MCF 10A (cell line): ENCODE measurements around the gene ACAP3. TPM values are rescaled to one million over a fixed set of nuclear protein-coding genes. Genes with fewer than 3 reads are reported as not detected.

Experiments
- BruUV-seq: library from RNA; stranded (reverse); fragments of 400-500 nt; replicated peaks from 2 replicates; lab custom pipeline; 2021; lab: Mats Ljungman, UMichigan
- CTCF ChIA-PET: fragments of 300-600 bp; sonication (Branson Sonifier 250); formaldehyde crosslinking; extraction: SDS; loops from one replicate; lab custom pipeline; 2021; ENCODE audit warnings: antibody characterized with exemption, inconsistent platforms; lab: Yijun Ruan, JAX
- POLR2A ChIA-PET: fragments of 300-600, 350-650 bp; sonication (Branson Sonifier 250); formaldehyde crosslinking; extraction: SDS; loops from one replicate; lab custom pipeline; 2020; ENCODE audit warnings: antibody characterized with exemption, inconsistent platforms; lab: Yijun Ruan, JAX
- DNase-seq: peaks from one replicate; pipeline ENCODE4 v3.0.0-alpha.2; 2018; ENCODE audit not compliant: unreplicated experiment
- H3K27ac Mint-ChIP-seq: one replicate; pipeline ENCODE4 v1.8.0; 2022; ENCODE audit warnings: mild to moderate bottlenecking, low read depth, mixed read lengths; ENCODE audit not compliant: unreplicated experiment
- H3K27me3 Mint-ChIP-seq: one replicate; pipeline ENCODE4 v1.8.0; 2022; ENCODE audit warnings: mixed read lengths; ENCODE audit not compliant: insufficient read depth, unreplicated experiment
- H3K36me3 Mint-ChIP-seq: one replicate; pipeline ENCODE4 v1.8.0; 2022; ENCODE audit warnings: mild to moderate bottlenecking, moderate library complexity, mixed read lengths; ENCODE audit not compliant: insufficient read depth, unreplicated experiment
- H3K4me1 Mint-ChIP-seq: one replicate; pipeline ENCODE4 v1.8.0; 2022; ENCODE audit warnings: mixed read lengths; ENCODE audit not compliant: insufficient read depth, unreplicated experiment
- H3K4me3 Mint-ChIP-seq: one replicate; pipeline ENCODE4 v1.8.0; 2022; ENCODE audit warnings: mild to moderate bottlenecking, moderate library complexity, mixed read lengths; ENCODE audit not compliant: unreplicated experiment
- H3K9me3 Mint-ChIP-seq: one replicate; pipeline ENCODE4 v1.8.0; 2022; ENCODE audit warnings: mixed read lengths; ENCODE audit not compliant: unreplicated experiment
- CTCF ChIP-seq: fragments of 200-600 bp; IDR thresholded peaks from one replicate; pipeline ENCODE4 v1.8.0; 2022; ENCODE audit warnings: antibody characterized with exemption, mild to moderate bottlenecking; ENCODE audit not compliant: unreplicated experiment
- intact Hi-C: fragments of 100-400 bp; cut with micrococcal nuclease; formaldehyde crosslinking; loops from 2 replicates; pipeline ENCODE4 v1.14.1; 2022
- total RNA-seq: library from RNA; stranded (reverse); gene quantifications from 2 replicates; pipeline ENCODE4 v1.2.3, GENCODE V29; 2022

Gene ACAP3
- total RNA-seq, 1 experiment from 2014 or later = 33.5 TPM

GRCh38 chr1:1346501-1346890, 38.8 kb upstream of the ACAP3 start:
- Mint-ChIP-seq H3K9me3 (no peaks in the 10 kb centered on the region), H3K36me3 (peaks cover 17% of the 10 kb centered on the region), H3K27ac (peak overlapping the region; percentile 84), H3K27me3 (no peaks in the 10 kb centered on the region), H3K4me1 (peaks cover 13% of the 10 kb centered on the region), H3K4me3 (peak overlapping the region; percentile 79)
- TF ChIP-seq CTCF = no peak
- no peak for DNase-seq
- ChIA-PET POLR2A (interaction anchor here (0.6 to 5.7 kb wide), 8 partner anchors 14 to 175 kb away, joined by 3 to 47 read pairs (median 14); partner anchors contain the start of genes AURKAIP1 and CCNL2), CTCF (interaction anchor here (0.7 to 1.4 kb wide), 6 partner anchors 25 to 363 kb away, joined by 3 to 7 read pairs (median 4); no protein-coding TSS in a partner anchor)
- intact Hi-C loops = no loop called here
- no TSS peak for BruUV-seq

GRCh38 chr1:1345860-1346500, 38.2 kb upstream of the ACAP3 start:
- Mint-ChIP-seq H3K9me3 (no peaks in the 10 kb centered on the region), H3K27me3 (no peaks in the 10 kb centered on the region), H3K4me3 (peak overlapping the region; percentile 79), H3K4me1 (peaks cover 13% of the 10 kb centered on the region), H3K36me3 (peaks cover 22% of the 10 kb centered on the region), H3K27ac (peak overlapping the region; percentile 84)
- POLR2A ChIA-PET = interaction anchor here (0.6 to 5.7 kb wide), 7 partner anchors 13 to 63 kb away, joined by 3 to 47 read pairs (median 21); partner anchors contain the start of genes AURKAIP1 and CCNL2
- CTCF ChIA-PET = interaction anchor here (0.6 to 1.4 kb wide), 7 partner anchors 11 to 223 kb away, joined by 3 to 7 read pairs (median 4); no protein-coding TSS in a partner anchor
- intact Hi-C loops = no loop called here
- no peak for TF ChIP-seq CTCF
- peak; percentile 59 for DNase-seq
- BruUV-seq = no TSS peak

- intact Hi-C loops = no loop called here
- no peaks in the 10 kb centered on the region for H3K27me3 Mint-ChIP-seq
- ChIA-PET CTCF (interaction anchor here (0.6 to 1.4 kb wide), 5 partner anchors 11 to 440 kb away, joined by 3 to 7 read pairs (median 4); no protein-coding TSS in a partner anchor), POLR2A (interaction anchor here (0.8 to 5.7 kb wide), 4 partner anchors 20 to 54 kb away, joined by 4 to 47 read pairs (median 21); partner anchors contain the start of genes AURKAIP1 and CCNL2)
- TF ChIP-seq CTCF = no peak
- BruUV-seq = no TSS peak
- no peak overlapping the region for H3K27ac Mint-ChIP-seq
- H3K4me3 Mint-ChIP-seq = peak overlapping the region; percentile 79
- H3K9me3 Mint-ChIP-seq = no peaks in the 10 kb centered on the region
- no peak for DNase-seq
- peaks cover 13% of the 10 kb centered on the region for H3K4me1 Mint-ChIP-seq
- H3K36me3 Mint-ChIP-seq = peaks cover 28% of the 10 kb centered on the region
These were observed 37.7 kb upstream of the ACAP3 start for GRCh38 chr1:1345384-1345783.
